Thoracic aorta (tissue), 2 donors: ENCODE measurements around the gene SCARB1. TPM values are rescaled to one million over a fixed set of nuclear protein-coding genes. Genes with fewer than 3 reads are reported as not detected.

ENCODE experiments used
- ATAC-seq: fragments of 150-250 bp; one replicate; pipeline ENCODE4 v1.8.0; 2017; ENCODE audit warnings: low read depth; ENCODE audit not compliant: insufficient number of reproducible peaks, low FRiP score
- DNase-seq: peaks from one replicate; pipeline ENCODE4 v3.0.0-alpha.2; 2020; ENCODE audit warnings: low spot score
- H3K27ac ChIP-seq, 2 donors: fragments of 200-600 bp; sonication (generic); 1 replicate in 1 of 2; 2 replicates in 1 of 2; pipeline ENCODE4 v1.5.1; 2016; ENCODE audit warnings: mild to moderate bottlenecking in 2 of 2, moderate library complexity in 2 of 2
- H3K27me3 ChIP-seq: fragments of 200-600 bp; sonication (generic); replicated peaks from 2 replicates; pipeline ENCODE4 v1.6.0; 2016; ENCODE audit warnings: mild to moderate bottlenecking; ENCODE audit not compliant: insufficient read depth
- H3K36me3 ChIP-seq: fragments of 200-600 bp; sonication (generic); one replicate; pipeline ENCODE4 v1.5.1; 2016
- H3K4me1 ChIP-seq, 2 donors: fragments of 200-600 bp; sonication (generic); 1 replicate in 1 of 2; 2 replicates in 1 of 2; pipeline versions ENCODE4 v1.5.1 to v1.6.0; 2016; ENCODE audit warnings: low read depth in 2 of 2, mild to moderate bottlenecking in 1 of 2; ENCODE audit not compliant: control insufficient read depth in 1 of 2
- H3K4me3 ChIP-seq: fragments of 200-600 bp; sonication (generic); 2 replicates; pipeline ENCODE4 v1.5.1; 2016; ENCODE audit warnings: mild to moderate bottlenecking
- H3K9me3 ChIP-seq: fragments of 200-600 bp; sonication (generic); 2 replicates; pipeline ENCODE4 v1.5.1; 2016
- CTCF ChIP-seq: fragments of 200-600 bp; sonication (generic); IDR thresholded peaks from one replicate; pipeline ENCODE4 v1.5.1; 2019; ENCODE audit warnings: antibody characterized with exemption
- total RNA-seq, 2 donors: library from RNA; depleted of rRNA; stranded (reverse); fragments of >200 nt; gene quantifications; one replicate each; pipeline versions ENCODE4 v1.1.0 to v1.2.3, GENCODE V29; 2016

The SCARB1 gene
- total RNA-seq, 2 donors from 2014 or later: 8.8 to 13.1 TPM

GRCh38 chr12:124774462-124775167 is 89.0 kb downstream of the SCARB1 start:
- H3K27ac ChIP-seq: no peak overlapping the region
- no peaks in the 10 kb centered on the region for H3K27me3 ChIP-seq
- H3K36me3 ChIP-seq: no peaks in the 10 kb centered on the region
- no peaks in the 10 kb centered on the region for H3K9me3 ChIP-seq
- DNase-seq (peak; percentile 31), ATAC-seq (no peak)
- peak; percentile 19 for TF ChIP-seq CTCF
- H3K4me3 ChIP-seq: peak overlapping the region; percentile 61
- H3K4me1 ChIP-seq: peaks cover 4 to 36% of the 10 kb centered on the region in 2 donors

- H3K27ac ChIP-seq: no peak overlapping the region
- peak overlapping the region; percentile 61 for H3K4me3 ChIP-seq
- no peak for TF ChIP-seq CTCF
Measured at GRCh38 chr12:124774054-124774461, 89.6 kb downstream of the SCARB1 start.

GRCh38 chr12:124772289-124773170 is 91.1 kb downstream of the SCARB1 start:
- no peak for TF ChIP-seq CTCF
- Histone ChIP-seq H3K4me3 (no peak overlapping the region), H3K27ac (no peak overlapping the region), H3K36me3 (no peaks in the 10 kb centered on the region), H3K27me3 (no peaks in the 10 kb centered on the region), H3K9me3 (no peaks in the 10 kb centered on the region), H3K4me1 (peaks cover 4 to 32% of the 10 kb centered on the region in 2 donors)
- ATAC-seq (no peak), DNase-seq (no peak)

More at GRCh38 chr12:124774054-124774461, 89.6 kb downstream of the SCARB1 start:
- Histone ChIP-seq H3K27me3 (no peaks in the 10 kb centered on the region), H3K4me1 (peaks cover 4 to 34% of the 10 kb centered on the region in 2 donors), H3K9me3 (no peaks in the 10 kb centered on the region), H3K36me3 (no peaks in the 10 kb centered on the region)
- no peak for DNase-seq
- no peak for ATAC-seq

GRCh38 chr12:124771462-124772288 is 92.0 kb downstream of the SCARB1 start:
- ATAC-seq (no peak), DNase-seq (peak; percentile 72)
- Histone ChIP-seq H3K36me3 (no peaks in the 10 kb centered on the region), H3K4me1 (peaks cover 5 to 39% of the 10 kb centered on the region in 2 donors), H3K27me3 (no peaks in the 10 kb centered on the region), H3K27ac (no peak overlapping the region), H3K4me3 (no peak overlapping the region), H3K9me3 (no peaks in the 10 kb centered on the region)
- peak; percentile 99 for TF ChIP-seq CTCF
